ENCODE results near the gene HRG.

GRCh38 chr3:186653984-186654383, 11.8 kb upstream of the HRG start:
- TF ChIP-seq CTCF (IDR thresholded peaks at IDR 0.05; ENCODE audit: insufficient read depth, low read depth, low read length) = no peak
- TF ChIP-seq EZH2 (IDR thresholded peaks at IDR 0.05; ENCODE audit: insufficient read depth, low read length) = no peak
